Measurements from ENCODE around the gene RPL34. TPM values are rescaled to one million over a fixed set of nuclear protein-coding genes. Genes with fewer than 3 reads are reported as not detected.

The RPL34 gene
- total RNA-seq (1,000 to 10,000 TPM; 2,434 to 3,142 (median 2,791) TPM), total RNA-seq (563 to 1,193 (median 883) reads per million in 29 experiments)
- 6,246 TPM for total RNA-seq (2013)

DNA sequence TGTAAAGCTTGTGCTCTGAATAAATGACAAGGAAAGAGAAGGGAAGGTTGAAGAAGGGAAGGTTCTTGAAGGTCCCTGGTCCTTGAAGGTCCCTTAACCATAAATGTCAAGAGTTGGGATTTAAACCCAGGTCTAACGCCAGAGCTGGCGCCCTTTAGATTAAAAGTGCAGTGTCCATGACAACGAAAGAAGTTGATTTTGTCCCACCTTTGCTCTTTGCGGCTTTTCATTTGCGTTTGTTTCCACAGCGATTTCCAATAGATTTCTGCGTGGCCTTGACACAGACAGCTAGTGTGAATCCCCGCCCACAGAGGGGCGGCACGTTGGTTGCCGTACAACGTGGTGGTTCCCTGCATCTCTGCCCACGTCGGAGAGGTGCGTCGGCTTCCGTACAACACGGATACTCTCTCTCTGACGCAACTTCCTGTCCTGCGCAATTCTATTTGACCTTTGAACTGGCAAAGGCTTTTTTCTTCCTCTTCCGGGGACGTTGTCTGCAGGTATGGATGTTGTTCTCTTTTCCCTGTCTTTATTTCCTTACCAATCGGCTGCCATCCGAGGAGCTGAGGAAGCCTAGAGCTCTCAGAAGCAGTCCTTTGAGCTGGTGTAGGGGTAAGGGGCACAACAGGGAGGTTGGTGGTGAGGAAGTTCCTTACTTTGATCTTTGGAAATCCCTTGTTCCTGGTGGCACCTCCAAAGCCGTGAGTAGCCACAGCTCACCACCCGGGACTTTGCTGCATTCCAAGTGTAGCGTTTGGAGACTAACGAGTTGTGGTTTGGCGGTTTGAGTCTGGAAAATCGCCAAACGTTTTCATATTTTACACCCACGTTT is at the start of gene RPL34:
Gene RPL34 (plus strand): TSS at position 476 of the 832 bp plus-strand sequence. CDS start 1,384 bp downstream, outside the sequence.
- H3K4me3 ChIP-seq (ENCODE audit: control insufficient read depth in 1 of 2, extremely low read depth in 1 of 2, low read length in 1 of 2): peak within 1 kb of the TSS; percentile 82 to 100
- H3K27me3 Mint-ChIP-seq: no peaks in the 10 kb centered on the region
- 1% methylated on average over 15 of the region's 32 CpGs for WGBS (ENCODE audit: insufficient coverage)
- CTCF ChIA-PET: interaction anchor here in 1 of 2 donors (0.9 to 2.1 kb wide), 4 partner anchors 28 to 602 kb away, joined by 3 to 9 read pairs (median 4); no protein-coding TSS in a partner anchor
- POLR2A ChIA-PET: interaction anchor here (0.5 to 2.1 kb wide), 12 partner anchors 11 to 1028 kb away, joined by 3 to 11 read pairs (median 4); partner anchors contain the start of genes OSTC (in 1 of the 2) and PAPSS1 (in 1 of the 2)
- H3K4me3 Mint-ChIP-seq: peak within 1 kb of the TSS; percentile 95
- peak within 1 kb of the TSS; percentile 91 for H3K27ac ChIP-seq (ENCODE audit: low read length)
- H3K4me1 Mint-ChIP-seq: peaks cover 54 to 61% (median 60%) of the 10 kb centered on the region in 3 donors
- peaks cover 40% of the 10 kb centered on the region for H3K36me3 Mint-ChIP-seq
- peak; percentile 86 to 99 (median 98) for DNase-seq
- ATAC-seq (replicated peaks in 1 of 4): peak; percentile 99 to 100 (median 100)
- peak within 1 kb of the TSS; percentile 94 to 96 for H3K27ac Mint-ChIP-seq
- no peaks in the 10 kb centered on the region for H3K27me3 ChIP-seq (replicated peaks in 1 of 2; ENCODE audit: control insufficient read depth in 2 of 2, extremely low read depth in 1 of 2, insufficient read depth in 2 of 2, low read length in 1 of 2)
- peaks cover 0 to 5% (median 0%) of the 10 kb centered on the region in 3 donors for H3K9me3 Mint-ChIP-seq
- H3K9me3 ChIP-seq: no peaks in the 10 kb centered on the region
- H3K4me1 ChIP-seq (ENCODE audit: control insufficient read depth in 1 of 2, extremely low read depth in 1 of 2, insufficient read depth in 2 of 2, low read length in 2 of 2): peaks cover 29% of the 10 kb centered on the region in 2 experiments
- H3K36me3 ChIP-seq (ENCODE audit: control insufficient read depth in 2 of 2, extremely low read depth in 1 of 2, insufficient read depth in 1 of 2, low read length in 1 of 2): peaks cover 0 to 34% of the 10 kb centered on the region in 2 donors

- no peak overlapping the region for H3K27ac Mint-ChIP-seq
- no peak overlapping the region for H3K4me3 Mint-ChIP-seq
- H3K4me1 Mint-ChIP-seq: peaks cover 19 to 30% (median 28%) of the 10 kb centered on the region in 3 donors
- ChIA-PET CTCF (interaction anchor here (0.6 to 5.5 kb wide), 12 partner anchors 14 to 554 kb away, joined by 3 to 82 read pairs (median 6); no protein-coding TSS in a partner anchor), POLR2A (no interaction called here)
- DNase-seq (no peak), ATAC-seq (replicated peaks in 1 of 4) (no peak)
- 92% methylated on average over 3 of the region's 4 CpGs for WGBS (ENCODE audit: insufficient coverage)
- H3K9me3 Mint-ChIP-seq: no peaks in the 10 kb centered on the region
- no peaks in the 10 kb centered on the region for H3K9me3 ChIP-seq
- H3K36me3 ChIP-seq (ENCODE audit: control insufficient read depth in 2 of 2, extremely low read depth in 1 of 2, insufficient read depth in 1 of 2, low read length in 1 of 2): no peaks in the 10 kb centered on the region
- H3K27me3 ChIP-seq (replicated peaks in 1 of 2; ENCODE audit: control insufficient read depth in 2 of 2, extremely low read depth in 1 of 2, insufficient read depth in 2 of 2, low read length in 1 of 2): peaks cover 0 to 6% of the 10 kb centered on the region in 2 experiments
- H3K4me1 ChIP-seq (ENCODE audit: control insufficient read depth in 1 of 2, extremely low read depth in 1 of 2, insufficient read depth in 2 of 2, low read length in 2 of 2): peaks cover 4 to 6% of the 10 kb centered on the region in 2 experiments
- H3K27ac ChIP-seq (ENCODE audit: low read length): no peak overlapping the region
- no peaks in the 10 kb centered on the region for H3K36me3 Mint-ChIP-seq
- H3K27me3 Mint-ChIP-seq: no peaks in the 10 kb centered on the region
- H3K4me3 ChIP-seq (ENCODE audit: control insufficient read depth in 1 of 2, extremely low read depth in 1 of 2, low read length in 1 of 2): no peak overlapping the region
Measured at GRCh38 chr4:108570993-108571569, 49.3 kb upstream of the RPL34 start.

DNA sequence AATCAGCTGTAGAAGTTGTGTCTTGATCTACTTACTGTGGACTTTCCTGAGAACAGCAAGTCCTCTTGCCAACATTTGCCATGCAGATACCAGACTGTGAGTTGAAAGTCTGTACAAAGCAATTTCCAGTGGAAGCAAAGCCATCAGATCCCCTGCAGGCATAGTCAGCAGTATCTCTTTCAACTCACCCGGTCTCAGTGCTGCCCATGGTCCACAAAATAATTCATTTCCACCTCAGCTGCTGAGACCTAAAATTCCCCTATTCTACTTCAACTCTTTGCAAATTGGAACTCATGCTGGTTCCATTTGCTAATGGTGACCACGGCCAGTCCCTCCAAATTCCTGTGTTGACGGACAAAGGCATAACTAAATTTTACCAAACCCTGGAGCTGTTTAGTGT is 46.0 kb upstream of the RPL34 start:
- H3K36me3 Mint-ChIP-seq: no peaks in the 10 kb centered on the region
- H3K9me3 Mint-ChIP-seq: no peaks in the 10 kb centered on the region
- Histone ChIP-seq H3K27ac (ENCODE audit: low read length) (no peak overlapping the region), H3K4me1 (ENCODE audit: control insufficient read depth in 1 of 2, extremely low read depth in 1 of 2, insufficient read depth in 2 of 2, low read length in 2 of 2) (peaks cover 0 to 6% of the 10 kb centered on the region in 2 experiments), H3K9me3 (no peaks in the 10 kb centered on the region), H3K27me3 (replicated peaks in 1 of 2; ENCODE audit: control insufficient read depth in 2 of 2, extremely low read depth in 1 of 2, insufficient read depth in 2 of 2, low read length in 1 of 2) (peaks cover 0 to 6% of the 10 kb centered on the region in 2 experiments), H3K4me3 (ENCODE audit: control insufficient read depth in 1 of 2, extremely low read depth in 1 of 2, low read length in 1 of 2) (no peak overlapping the region), H3K36me3 (ENCODE audit: control insufficient read depth in 2 of 2, extremely low read depth in 1 of 2, insufficient read depth in 1 of 2, low read length in 1 of 2) (no peaks in the 10 kb centered on the region)
- WGBS (ENCODE audit: insufficient coverage): no CpG with 5 or more reads among the region's 3 CpGs
- no peak overlapping the region for H3K4me3 Mint-ChIP-seq
- POLR2A ChIA-PET: interaction anchor here in 1 of 2 donors (0.6 kb wide), 1 partner anchor 584 kb away, joined by 5 read pairs; no protein-coding TSS in a partner anchor
- no peak overlapping the region for H3K27ac Mint-ChIP-seq
- peaks cover 15 to 26% (median 23%) of the 10 kb centered on the region in 3 donors for H3K4me1 Mint-ChIP-seq
- no peak for ATAC-seq (replicated peaks in 1 of 4)
- no peaks in the 10 kb centered on the region for H3K27me3 Mint-ChIP-seq
- DNase-seq: no peak
- CTCF ChIA-PET: interaction anchor here (0.6 to 5.5 kb wide), 9 partner anchors 10 to 1121 kb away, joined by 3 to 39 read pairs (median 5); no protein-coding TSS in a partner anchor

GRCh38 chr4:108581083-108581482 is 39.3 kb upstream of the RPL34 start:
- no peak for DNase-seq
- peaks cover 2% of the 10 kb centered on the region for H3K36me3 Mint-ChIP-seq
- H3K27ac ChIP-seq (ENCODE audit: low read length): no peak overlapping the region
- no peaks in the 10 kb centered on the region for H3K27me3 Mint-ChIP-seq
- H3K27me3 ChIP-seq (replicated peaks in 1 of 2; ENCODE audit: control insufficient read depth in 2 of 2, extremely low read depth in 1 of 2, insufficient read depth in 2 of 2, low read length in 1 of 2): no peaks in the 10 kb centered on the region
- ChIA-PET CTCF (interaction anchor here in 1 of 2 donors (0.5 to 0.9 kb wide), 2 partner anchors 9 to 114 kb away, joined by 3 to 8 read pairs; no protein-coding TSS in a partner anchor), POLR2A (interaction anchor here in 1 of 2 donors (0.7 kb wide), 1 partner anchor 15 kb away, joined by 3 read pairs; no protein-coding TSS in a partner anchor)
- WGBS (ENCODE audit: insufficient coverage): 37% methylated on average over 2 of the region's 6 CpGs
- H3K27ac Mint-ChIP-seq: no peak overlapping the region
- no peak overlapping the region for H3K4me3 Mint-ChIP-seq
- H3K9me3 ChIP-seq: no peaks in the 10 kb centered on the region
- H3K9me3 Mint-ChIP-seq: no peaks in the 10 kb centered on the region
- no peaks in the 10 kb centered on the region for H3K36me3 ChIP-seq (ENCODE audit: control insufficient read depth in 2 of 2, extremely low read depth in 1 of 2, insufficient read depth in 1 of 2, low read length in 1 of 2)
- H3K4me1 ChIP-seq (ENCODE audit: control insufficient read depth in 1 of 2, extremely low read depth in 1 of 2, insufficient read depth in 2 of 2, low read length in 2 of 2): peaks cover 0 to 3% of the 10 kb centered on the region in 2 experiments
- no peak for ATAC-seq (replicated peaks in 1 of 4)
- H3K4me1 Mint-ChIP-seq: peaks cover 0 to 6% (median 5%) of the 10 kb centered on the region in 3 donors
- no peak overlapping the region for H3K4me3 ChIP-seq (ENCODE audit: control insufficient read depth in 1 of 2, extremely low read depth in 1 of 2, low read length in 1 of 2)

DNA sequence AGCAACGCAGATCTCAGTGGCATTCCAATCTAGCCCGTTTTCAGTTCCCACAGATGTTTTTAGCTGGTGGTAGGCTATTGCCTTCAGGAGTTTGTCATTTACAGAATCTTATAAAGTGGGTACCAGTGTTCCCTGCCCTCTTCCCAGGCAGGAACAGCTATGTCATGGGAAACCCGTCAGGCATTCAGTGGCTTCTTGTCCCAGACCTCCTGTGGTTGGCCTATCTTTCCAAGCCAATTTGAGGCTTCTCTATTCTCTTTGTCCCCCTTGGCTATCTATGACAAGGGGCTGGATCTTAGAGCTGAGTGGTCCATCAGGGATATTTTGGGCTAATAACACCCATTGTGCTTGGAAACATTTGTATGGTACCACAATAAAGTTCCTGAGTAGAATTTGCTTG is 33.6 kb upstream of the RPL34 start:
- CTCF ChIA-PET: interaction anchor here in 1 of 2 donors (0.6 kb wide), 2 partner anchors 555 to 1019 kb away, joined by 5 to 8 read pairs; no protein-coding TSS in a partner anchor
- Mint-ChIP-seq H3K4me3 (no peak overlapping the region), H3K27me3 (no peaks in the 10 kb centered on the region), H3K36me3 (peaks cover 11% of the 10 kb centered on the region), H3K27ac (no peak overlapping the region), H3K4me1 (peaks cover 0 to 6% (median 0%) of the 10 kb centered on the region in 3 donors), H3K9me3 (no peaks in the 10 kb centered on the region)
- no peaks in the 10 kb centered on the region for H3K27me3 ChIP-seq (replicated peaks in 1 of 2; ENCODE audit: control insufficient read depth in 2 of 2, extremely low read depth in 1 of 2, insufficient read depth in 2 of 2, low read length in 1 of 2)
- no peaks in the 10 kb centered on the region for H3K4me1 ChIP-seq (ENCODE audit: control insufficient read depth in 1 of 2, extremely low read depth in 1 of 2, insufficient read depth in 2 of 2, low read length in 2 of 2)
- no peak overlapping the region for H3K27ac ChIP-seq (ENCODE audit: low read length)
- ATAC-seq (replicated peaks in 1 of 4): no peak
- H3K4me3 ChIP-seq (ENCODE audit: control insufficient read depth in 1 of 2, extremely low read depth in 1 of 2, low read length in 1 of 2): no peak overlapping the region
- no peak for DNase-seq
- peaks cover 0 to 3% of the 10 kb centered on the region in 2 donors for H3K36me3 ChIP-seq (ENCODE audit: control insufficient read depth in 2 of 2, extremely low read depth in 1 of 2, insufficient read depth in 1 of 2, low read length in 1 of 2)
- 100% methylated on average over 3 of the region's 3 CpGs for WGBS (ENCODE audit: insufficient coverage)
- POLR2A ChIA-PET: no interaction called here
- no peaks in the 10 kb centered on the region for H3K9me3 ChIP-seq

DNA sequence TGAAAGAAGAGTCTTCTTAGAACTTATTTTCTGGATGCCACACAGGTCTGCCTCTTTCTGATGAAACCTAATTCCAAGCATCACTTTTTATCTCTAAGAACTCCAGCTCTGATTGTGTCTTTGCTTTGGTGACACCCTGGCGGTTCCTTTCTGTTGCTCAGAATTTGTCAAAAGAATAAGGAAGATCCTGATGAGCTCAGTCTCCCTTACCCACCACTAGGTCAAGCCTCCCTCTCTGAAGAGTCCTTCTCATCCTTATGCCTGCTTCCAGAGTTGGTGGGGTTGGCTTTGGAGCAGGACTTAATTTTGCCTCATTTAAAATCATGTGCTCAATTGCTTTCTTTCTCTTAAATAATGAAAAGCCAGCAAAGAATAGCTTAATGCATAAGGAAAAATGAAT is 31.5 kb upstream of the RPL34 start:
- H3K4me3 ChIP-seq (ENCODE audit: control insufficient read depth in 1 of 2, extremely low read depth in 1 of 2, low read length in 1 of 2): no peak overlapping the region

More for the DNA sequence above, 31.5 kb upstream of the RPL34 start:
- Mint-ChIP-seq H3K27ac (no peak overlapping the region), H3K27me3 (no peaks in the 10 kb centered on the region), H3K9me3 (no peaks in the 10 kb centered on the region), H3K36me3 (peaks cover 19% of the 10 kb centered on the region), H3K4me3 (no peak overlapping the region), H3K4me1 (peaks cover 0 to 15% (median 0%) of the 10 kb centered on the region in 3 donors)
- ATAC-seq (replicated peaks in 1 of 4): no peak
- Histone ChIP-seq H3K36me3 (ENCODE audit: control insufficient read depth in 2 of 2, extremely low read depth in 1 of 2, insufficient read depth in 1 of 2, low read length in 1 of 2) (peaks cover 0 to 3% of the 10 kb centered on the region in 2 donors), H3K4me1 (ENCODE audit: control insufficient read depth in 1 of 2, extremely low read depth in 1 of 2, insufficient read depth in 2 of 2, low read length in 2 of 2) (no peaks in the 10 kb centered on the region), H3K27me3 (replicated peaks in 1 of 2; ENCODE audit: control insufficient read depth in 2 of 2, extremely low read depth in 1 of 2, insufficient read depth in 2 of 2, low read length in 1 of 2) (no peaks in the 10 kb centered on the region), H3K27ac (ENCODE audit: low read length) (no peak overlapping the region), H3K9me3 (no peaks in the 10 kb centered on the region)
- CTCF ChIA-PET: interaction anchor here in 1 of 2 donors (0.7 to 1.5 kb wide), 2 partner anchors 16 to 554 kb away, joined by 3 to 5 read pairs; no protein-coding TSS in a partner anchor
- no peak for DNase-seq
- WGBS (ENCODE audit: insufficient coverage): no CpG with 5 or more reads among the region's 1 CpG
- POLR2A ChIA-PET: no interaction called here

Data from T-cell (primary cell).